Trophoblast cell (in vitro differentiated cells and primary cell): ENCODE results near the gene REEP1.

ENCODE experiments used
- DNase-seq, 2 donors: peaks; one replicate each; pipeline ENCODE4 v3.0.0-alpha.2; 2016
- H2AFZ ChIP-seq: 2 replicates; pipeline ENCODE4 v1.6.1; 2013; ENCODE audit warnings: low read length, moderate library complexity, mild to moderate bottlenecking; ENCODE audit not compliant: insufficient read depth, poor library complexity
- H2AK5ac ChIP-seq: 2 replicates; pipeline ENCODE4 v1.6.1; 2013; ENCODE audit warnings: mild to moderate bottlenecking, low read length
- H2BK120ac ChIP-seq: 2 replicates; pipeline ENCODE4 v1.6.1; 2013; ENCODE audit warnings: low read length, mild to moderate bottlenecking, moderate library complexity; ENCODE audit not compliant: insufficient read depth, poor library complexity
- H2BK12ac ChIP-seq: 2 replicates; pipeline ENCODE4 v1.6.1; 2013; ENCODE audit warnings: mild to moderate bottlenecking, low read length, moderate library complexity
- H2BK5ac ChIP-seq: 2 replicates; pipeline ENCODE4 v1.6.1; 2013; ENCODE audit warnings: low read length, low read depth, moderate library complexity, mild to moderate bottlenecking; ENCODE audit not compliant: poor library complexity
- H3K14ac ChIP-seq: 2 replicates; pipeline ENCODE4 v1.6.1; 2013; ENCODE audit warnings: mild to moderate bottlenecking, low read length
- H3K18ac ChIP-seq: 2 replicates; pipeline ENCODE4 v1.6.1; 2013; ENCODE audit warnings: mild to moderate bottlenecking, low read length
- H3K23ac ChIP-seq: 2 replicates; pipeline ENCODE4 v1.6.1; 2013; ENCODE audit warnings: low read length
- H3K27ac ChIP-seq: 2 replicates; pipeline ENCODE4 v1.5.1; 2013; ENCODE audit warnings: low read depth, mild to moderate bottlenecking, inconsistent platforms, low read length, moderate library complexity
- H3K27me3 ChIP-seq: 2 replicates; pipeline ENCODE4 v1.6.1; 2013; ENCODE audit warnings: inconsistent platforms, mild to moderate bottlenecking, low read length, moderate library complexity; ENCODE audit not compliant: insufficient read depth
- H3K36me3 ChIP-seq, 2 experiments: 1 replicate in 1 of 2; 2 replicates in 1 of 2; pipeline ENCODE4 v1.6.1; 2013; ENCODE audit warnings: low read length in 2 of 2, mild to moderate bottlenecking in 2 of 2, moderate library complexity in 1 of 2; ENCODE audit not compliant: insufficient read depth in 2 of 2, control insufficient read depth in 1 of 2
- H3K4ac ChIP-seq: 2 replicates; pipeline ENCODE4 v1.6.1; 2013; ENCODE audit warnings: low read depth, mild to moderate bottlenecking, low read length, moderate library complexity
- H3K4me1 ChIP-seq, 2 experiments: 1 replicate in 1 of 2; 2 replicates in 1 of 2; pipeline ENCODE4 v1.6.1; 2013; ENCODE audit warnings: low read length in 2 of 2, mild to moderate bottlenecking in 2 of 2, moderate library complexity in 1 of 2; ENCODE audit not compliant: insufficient read depth in 2 of 2, control insufficient read depth in 1 of 2
- H3K4me2 ChIP-seq: 2 replicates; pipeline ENCODE4 v1.6.1; 2013; ENCODE audit warnings: inconsistent platforms, mild to moderate bottlenecking, low read length, moderate library complexity
- H3K4me3 ChIP-seq: 2 replicates; pipeline ENCODE4 v1.5.1; 2013; ENCODE audit warnings: mild to moderate bottlenecking, low read depth, low read length, inconsistent platforms
- H3K79me1 ChIP-seq: one replicate; pipeline ENCODE4 v1.6.1; 2013; ENCODE audit warnings: low read length
- H3K79me2 ChIP-seq: 2 replicates; pipeline ENCODE4 v1.6.1; 2013; ENCODE audit warnings: low read length, mild to moderate bottlenecking; ENCODE audit not compliant: control insufficient read depth, insufficient read depth, poor library complexity
- H3K9ac ChIP-seq: 2 replicates; pipeline ENCODE4 v1.6.1; 2013; ENCODE audit warnings: mild to moderate bottlenecking, low read length
- H3K9me3 ChIP-seq: 2 replicates; pipeline ENCODE4 v1.6.1; 2013; ENCODE audit warnings: low read depth, mild to moderate bottlenecking, control low read depth, inconsistent platforms, low read length; ENCODE audit not compliant: insufficient read depth
- H4K12ac ChIP-seq: 2 replicates; pipeline ENCODE4 v1.6.1; 2013; ENCODE audit warnings: low read depth, mild to moderate bottlenecking, low read length, moderate library complexity
- H4K8ac ChIP-seq: 2 replicates; pipeline ENCODE4 v1.6.1; 2013; ENCODE audit warnings: low read depth, mild to moderate bottlenecking, low read length, moderate library complexity
- H4K91ac ChIP-seq: one replicate; pipeline ENCODE4 v1.6.1; 2013; ENCODE audit warnings: low read depth, mild to moderate bottlenecking, low read length, moderate library complexity
- WGBS: extraction: QIAGEN DNeasy Blood & Tissue Kit; methylation state at CpG from one replicate; pipeline ENCODE4 v1.1.7; 2013; ENCODE audit warnings: missing lambda C conversion rate; ENCODE audit not compliant: insufficient read length, insufficient coverage; ENCODE audit errors: extremely low coverage; 5-methylcytosine and 5-hydroxymethylcytosine counted together

Gene REEP1

DNA sequence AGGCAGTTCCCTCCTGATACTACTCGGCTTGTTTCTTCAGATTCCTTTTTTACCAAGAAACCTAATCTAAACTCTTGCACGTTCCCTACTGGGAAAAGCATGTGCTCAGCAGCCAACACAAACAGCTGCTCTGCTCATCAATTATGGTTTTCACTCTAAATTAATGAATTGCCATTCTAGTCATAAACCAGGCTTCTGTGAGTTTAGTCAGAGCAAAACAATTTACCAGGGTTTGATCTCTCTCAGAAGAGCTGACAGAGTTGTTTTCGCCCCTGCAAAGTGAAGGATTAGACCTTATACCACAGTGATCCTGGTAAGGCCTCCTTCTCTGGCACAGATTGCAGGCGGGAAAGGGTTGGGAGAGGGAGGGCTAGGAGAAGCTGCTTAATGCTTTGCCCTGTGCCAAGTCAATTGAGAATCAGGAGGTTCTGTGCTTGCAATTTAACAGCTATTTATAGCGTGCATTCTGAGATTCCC, 57.2 kb downstream of the REEP1 start:
- Histone ChIP-seq H3K4me1 (peaks cover 0 to 2% of the 10 kb centered on the region in 2 experiments), H3K4ac (no peak overlapping the region), H3K27me3 (no peaks in the 10 kb centered on the region), H4K8ac (no peak overlapping the region), H3K79me1 (no peaks in the 10 kb centered on the region), H2BK120ac (no peak overlapping the region), H3K4me2 (no peak overlapping the region), H2AFZ (no peak overlapping the region), H3K27ac (no peak overlapping the region), H2BK12ac (no peak overlapping the region), H2AK5ac (no peak overlapping the region), H4K12ac (no peak overlapping the region), H3K9ac (no peak overlapping the region), H3K14ac (no peak overlapping the region), H3K79me2 (no peaks in the 10 kb centered on the region), H2BK5ac (no peak overlapping the region), H3K18ac (no peak overlapping the region), H3K9me3 (no peaks in the 10 kb centered on the region), H3K4me3 (no peak overlapping the region), H3K23ac (no peak overlapping the region), H4K91ac (no peak overlapping the region), H3K36me3 (no peaks in the 10 kb centered on the region)
- WGBS = no CpG with 5 or more reads among the region's 5 CpGs
- no peak for DNase-seq

DNA sequence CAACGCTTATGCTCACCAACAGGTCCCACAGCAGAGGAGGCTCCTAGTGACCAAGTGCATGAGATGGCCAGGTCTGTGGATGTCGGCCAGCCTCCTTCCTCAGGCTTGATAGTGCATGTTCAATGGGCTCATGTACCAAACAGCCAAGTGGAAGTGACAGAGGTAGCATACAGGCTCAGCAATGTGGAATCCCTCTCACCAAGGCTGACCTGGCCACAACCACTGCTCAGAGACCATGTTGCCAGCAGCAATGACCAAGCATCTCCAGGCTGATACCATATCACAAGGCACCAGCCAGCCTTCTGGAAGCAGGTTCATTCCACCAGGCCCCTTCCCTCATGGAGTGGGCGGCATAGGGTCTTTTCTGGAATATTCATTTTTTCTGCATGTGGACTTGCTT, 61.5 kb downstream of the REEP1 start:
- no peak overlapping the region for H3K27ac ChIP-seq
- no peaks in the 10 kb centered on the region for H3K9me3 ChIP-seq
- no peak for DNase-seq
- no peaks in the 10 kb centered on the region for H3K79me1 ChIP-seq
- H4K12ac ChIP-seq = no peak overlapping the region
- H3K23ac ChIP-seq = no peak overlapping the region
- no peak overlapping the region for H2BK120ac ChIP-seq
- no CpG with 5 or more reads among the region's 3 CpGs for WGBS
- H3K4me3 ChIP-seq = no peak overlapping the region
- H3K9ac ChIP-seq = no peak overlapping the region
- H4K91ac ChIP-seq = no peak overlapping the region
- H4K8ac ChIP-seq = no peak overlapping the region
- H3K14ac ChIP-seq = no peak overlapping the region
- H3K36me3 ChIP-seq = peaks cover 0 to 3% of the 10 kb centered on the region in 2 experiments
- no peaks in the 10 kb centered on the region for H3K27me3 ChIP-seq
- no peak overlapping the region for H2BK12ac ChIP-seq
- H3K4me1 ChIP-seq = no peaks in the 10 kb centered on the region
- no peak overlapping the region for H2BK5ac ChIP-seq
- no peak overlapping the region for H3K18ac ChIP-seq
- no peak overlapping the region for H2AK5ac ChIP-seq
- no peak overlapping the region for H3K4me2 ChIP-seq
- no peak overlapping the region for H3K4ac ChIP-seq
- H2AFZ ChIP-seq = no peak overlapping the region
- no peaks in the 10 kb centered on the region for H3K79me2 ChIP-seq

DNA sequence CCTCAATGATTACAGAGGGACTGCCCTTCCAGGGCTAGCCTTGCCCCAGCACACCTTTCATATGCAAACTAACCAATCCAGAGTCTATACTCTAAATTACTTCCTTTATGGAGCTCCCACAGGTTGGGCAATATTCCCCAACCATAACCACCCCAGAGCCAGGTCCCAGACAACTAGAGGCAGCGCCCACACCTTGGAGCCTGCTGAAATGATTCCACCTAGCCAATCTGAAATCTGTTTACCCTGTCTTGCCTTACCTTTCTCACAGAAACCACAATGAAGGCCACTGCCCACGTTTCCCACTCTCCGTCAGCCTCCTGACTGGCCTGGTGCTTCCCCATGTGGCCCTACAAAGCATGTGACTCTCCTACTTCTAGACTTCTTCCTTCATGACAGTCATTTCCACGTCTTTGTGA, 62.0 kb downstream of the REEP1 start:
- H3K36me3 ChIP-seq = peaks cover 0 to 3% of the 10 kb centered on the region in 2 experiments
- no peak overlapping the region for H2BK5ac ChIP-seq
- H3K9ac ChIP-seq = no peak overlapping the region
- no peak overlapping the region for H2AFZ ChIP-seq
- H3K18ac ChIP-seq = no peak overlapping the region
- DNase-seq = no peak
- WGBS = no CpG with 5 or more reads among the region's 4 CpGs
- no peak overlapping the region for H4K91ac ChIP-seq
- no peak overlapping the region for H4K12ac ChIP-seq
- no peak overlapping the region for H3K23ac ChIP-seq
- no peak overlapping the region for H3K4me2 ChIP-seq
- no peaks in the 10 kb centered on the region for H3K9me3 ChIP-seq
- H3K79me1 ChIP-seq = no peaks in the 10 kb centered on the region
- no peak overlapping the region for H2BK12ac ChIP-seq
- H2AK5ac ChIP-seq = no peak overlapping the region
- no peak overlapping the region for H3K4ac ChIP-seq
- H3K4me3 ChIP-seq = no peak overlapping the region
- H3K79me2 ChIP-seq = no peaks in the 10 kb centered on the region
- no peaks in the 10 kb centered on the region for H3K27me3 ChIP-seq
- no peak overlapping the region for H3K14ac ChIP-seq
- H3K4me1 ChIP-seq = no peaks in the 10 kb centered on the region
- H2BK120ac ChIP-seq = no peak overlapping the region
- H3K27ac ChIP-seq = no peak overlapping the region
- no peak overlapping the region for H4K8ac ChIP-seq

DNA sequence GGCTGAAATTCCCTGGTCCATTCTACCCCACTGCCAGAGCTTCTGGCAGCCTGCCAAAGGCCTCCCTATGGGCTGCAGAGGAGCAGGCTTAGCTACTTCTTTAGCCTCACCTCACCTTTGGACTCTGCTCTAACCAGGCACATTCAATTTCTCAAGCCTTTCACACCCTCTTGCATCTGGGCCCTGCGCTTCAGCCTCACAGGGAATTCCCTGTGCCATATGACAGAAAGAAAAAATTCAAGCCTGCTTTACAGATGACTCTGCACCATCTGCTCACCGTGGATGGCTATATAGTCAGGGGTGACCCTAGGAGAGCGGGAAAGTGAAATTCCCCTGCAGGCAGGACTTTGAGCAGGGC, 62.5 kb downstream of the REEP1 start:
- Histone ChIP-seq H3K79me2 (no peaks in the 10 kb centered on the region), H2BK5ac (no peak overlapping the region), H3K36me3 (peaks cover 0 to 3% of the 10 kb centered on the region in 2 experiments), H3K14ac (no peak overlapping the region), H4K12ac (no peak overlapping the region), H3K27ac (no peak overlapping the region), H3K23ac (no peak overlapping the region), H3K4ac (no peak overlapping the region), H3K4me3 (no peak overlapping the region), H2BK120ac (no peak overlapping the region), H3K27me3 (no peaks in the 10 kb centered on the region), H3K9me3 (no peaks in the 10 kb centered on the region), H3K4me2 (no peak overlapping the region), H3K4me1 (no peaks in the 10 kb centered on the region), H2BK12ac (no peak overlapping the region), H3K9ac (no peak overlapping the region), H3K18ac (no peak overlapping the region), H2AFZ (no peak overlapping the region), H4K8ac (no peak overlapping the region), H4K91ac (no peak overlapping the region), H2AK5ac (no peak overlapping the region), H3K79me1 (no peaks in the 10 kb centered on the region)
- peak; percentile 63 to 79 for DNase-seq
- no CpG with 5 or more reads among the region's 3 CpGs for WGBS
